H9 (cell line): Measurements from ENCODE around the gene RYR3. TPM values are rescaled to one million over a fixed set of nuclear protein-coding genes. Genes with fewer than 3 reads are reported as not detected.

Experiments used
- DNase-seq: peaks from one replicate; pipeline ENCODE4 v3.0.0-alpha.2; 2017
- H2AFZ ChIP-seq: one replicate; pipeline ENCODE4 v1.6.1; 2013; ENCODE audit warnings: mild to moderate bottlenecking, low read length, control low read depth, moderate library complexity
- H2AK5ac ChIP-seq: 2 replicates; pipeline ENCODE4 v1.6.1; 2013; ENCODE audit warnings: low read length, control low read depth, mixed read lengths; ENCODE audit not compliant: insufficient read length
- H2BK120ac ChIP-seq: one replicate; pipeline ENCODE4 v1.6.1; 2013; ENCODE audit warnings: low read depth, mild to moderate bottlenecking, low read length, control low read depth, inconsistent platforms; ENCODE audit not compliant: poor library complexity, severe bottlenecking
- H2BK12ac ChIP-seq: 2 replicates; pipeline ENCODE4 v1.6.1; 2013; ENCODE audit warnings: low read length, control low read depth, mixed read lengths, low read depth; ENCODE audit not compliant: insufficient read length
- H2BK15ac ChIP-seq: 2 replicates; pipeline ENCODE4 v1.6.1; 2013; ENCODE audit warnings: low read depth, low read length, control low read depth
- H2BK20ac ChIP-seq: one replicate; pipeline ENCODE4 v1.6.1; 2013; ENCODE audit warnings: low read depth, mild to moderate bottlenecking, low read length, control low read depth, inconsistent platforms; ENCODE audit not compliant: poor library complexity, severe bottlenecking
- H2BK5ac ChIP-seq: 2 replicates; pipeline ENCODE4 v1.6.1; 2013; ENCODE audit warnings: low read length, control low read depth, mixed read lengths; ENCODE audit not compliant: insufficient read length
- H3K14ac ChIP-seq: 2 replicates; pipeline ENCODE4 v1.6.1; 2013; ENCODE audit warnings: low read length, control low read depth; ENCODE audit not compliant: insufficient read depth
- H3K18ac ChIP-seq: 2 replicates; pipeline ENCODE4 v1.6.1; 2013; ENCODE audit warnings: low read depth, mild to moderate bottlenecking, mixed read lengths, low read length, control low read depth; ENCODE audit not compliant: insufficient read length
- H3K23ac ChIP-seq: 2 replicates; pipeline ENCODE4 v1.6.1; 2013; ENCODE audit warnings: low read length, control low read depth, mixed read lengths, low read depth; ENCODE audit not compliant: insufficient read length
- H3K23me2 ChIP-seq: 2 replicates; pipeline ENCODE4 v1.6.1; 2013; ENCODE audit warnings: low read depth, mild to moderate bottlenecking, mixed read lengths, low read length, control low read depth; ENCODE audit not compliant: insufficient read length, poor library complexity, severe bottlenecking
- H3K27ac ChIP-seq: 2 replicates; pipeline ENCODE4 v1.5.1; 2013; ENCODE audit warnings: low read length, control low read depth, mixed read lengths, low read depth; ENCODE audit not compliant: insufficient read length
- H3K27me3 ChIP-seq: 2 replicates; pipeline ENCODE4 v1.6.1; 2013; ENCODE audit warnings: low read length, control low read depth, inconsistent platforms; ENCODE audit not compliant: insufficient read depth
- H3K4ac ChIP-seq: 2 replicates; pipeline ENCODE4 v1.6.1; 2013; ENCODE audit warnings: low read depth, mild to moderate bottlenecking, control low read depth, inconsistent platforms, low read length, moderate library complexity
- H3K4me1 ChIP-seq: 2 replicates; pipeline ENCODE4 v1.6.1; 2013; ENCODE audit warnings: low read length, control low read depth, inconsistent platforms; ENCODE audit not compliant: insufficient read depth
- H3K4me2 ChIP-seq: 2 replicates; pipeline ENCODE4 v1.6.1; 2013; ENCODE audit warnings: low read length, control low read depth, mixed read lengths; ENCODE audit not compliant: insufficient read length, insufficient read depth
- H3K56ac ChIP-seq: 2 replicates; pipeline ENCODE4 v1.6.1; 2013; ENCODE audit warnings: low read depth, mild to moderate bottlenecking, mixed read lengths, low read length, control low read depth; ENCODE audit not compliant: insufficient read length
- H3K79me1 ChIP-seq: 2 replicates; pipeline ENCODE4 v1.6.1; 2013; ENCODE audit warnings: low read depth, mild to moderate bottlenecking, moderate library complexity, low read length, control low read depth, inconsistent platforms; ENCODE audit not compliant: insufficient read depth, poor library complexity, severe bottlenecking
- H3K79me2 ChIP-seq: 2 replicates; pipeline ENCODE4 v1.6.1; 2013; ENCODE audit warnings: low read length, control low read depth, inconsistent platforms; ENCODE audit not compliant: insufficient read depth
- H3K9ac ChIP-seq: 2 replicates; pipeline ENCODE4 v1.6.1; 2013; ENCODE audit warnings: low read length, control low read depth, mixed read lengths; ENCODE audit not compliant: insufficient read length; ENCODE audit errors: extremely low read depth
- H3K9me3 ChIP-seq: one replicate; pipeline ENCODE4 v1.6.1; 2013; ENCODE audit warnings: low read depth, low read length, inconsistent platforms; ENCODE audit not compliant: control insufficient read depth
- H3T11ph ChIP-seq: one replicate; pipeline ENCODE4 v1.6.1; 2013; ENCODE audit warnings: mild to moderate bottlenecking, low read length, control low read depth, inconsistent platforms
- H4K20me1 ChIP-seq: one replicate; pipeline ENCODE4 v1.6.1; 2013; ENCODE audit not compliant: control insufficient read depth, insufficient read length, insufficient read depth
- H4K5ac ChIP-seq: 2 replicates; pipeline ENCODE4 v1.6.1; 2013; ENCODE audit warnings: low read depth, mild to moderate bottlenecking, mixed read lengths, low read length, control low read depth; ENCODE audit not compliant: insufficient read length
- H4K8ac ChIP-seq: replicated peaks from 2 replicates; pipeline ENCODE4 v1.6.1; 2013; ENCODE audit warnings: low read length, control low read depth, mixed read lengths, low read depth; ENCODE audit not compliant: insufficient read length
- H4K91ac ChIP-seq: 2 replicates; pipeline ENCODE4 v1.6.1; 2013; ENCODE audit warnings: low read depth, mild to moderate bottlenecking, moderate library complexity, mixed read lengths, low read length, control low read depth; ENCODE audit not compliant: insufficient read length
- H3K27ac Mint-ChIP-seq, 3 experiments: 2 replicates in 2 of 3; 3 replicates in 1 of 3; pipeline ENCODE4 v1.8.0; 2020 to 2021; ENCODE audit warnings: mixed read lengths in 3 of 3, mild to moderate bottlenecking in 1 of 3, moderate library complexity in 1 of 3
- H3K27me3 Mint-ChIP-seq: 2 replicates; pipeline ENCODE4 v1.8.0; 2021; ENCODE audit warnings: low read depth, mild to moderate bottlenecking, moderate library complexity, mixed read lengths
- H3K36me3 Mint-ChIP-seq, 3 experiments: 2 replicates in 2 of 3; 3 replicates in 1 of 3; pipeline ENCODE4 v1.8.0; 2020 to 2021; ENCODE audit warnings: low read depth in 3 of 3, mixed read lengths in 3 of 3; ENCODE audit not compliant: insufficient read depth in 1 of 3
- H3K4me1 Mint-ChIP-seq, 2 experiments: 2 replicates each; pipeline ENCODE4 v1.8.0; 2020; ENCODE audit warnings: mixed read lengths in 2 of 2
- H3K4me3 Mint-ChIP-seq, 2 experiments: 2 replicates in 1 of 2; 3 replicates in 1 of 2; pipeline ENCODE4 v1.8.0; 2020 to 2021; ENCODE audit warnings: mild to moderate bottlenecking in 2 of 2, mixed read lengths in 2 of 2, moderate library complexity in 1 of 2
- H3K9me3 Mint-ChIP-seq, 2 experiments: 2 replicates in 1 of 2; 3 replicates in 1 of 2; pipeline ENCODE4 v1.8.0; 2020; ENCODE audit warnings: mild to moderate bottlenecking in 2 of 2, mixed read lengths in 2 of 2, moderate library complexity in 1 of 2
- CTCF ChIP-seq: fragments of 200-600 bp; sonication (generic); conservative IDR thresholded peaks from 3 replicates; pipeline ENCODE4 v1.8.0; 2021; ENCODE audit warnings: antibody characterized with exemption, mild to moderate bottlenecking
- WGBS: extraction: QIAGEN DNeasy Blood & Tissue Kit; methylation state at CpG from one replicate; pipeline ENCODE4 v1.1.7; 2013; ENCODE audit warnings: missing lambda C conversion rate, low lambda C conversion rate, mixed read lengths; ENCODE audit not compliant: insufficient read length; ENCODE audit errors: extremely low coverage; 5-methylcytosine and 5-hydroxymethylcytosine counted together
- total RNA-seq: library from RNA; stranded (reverse); gene quantifications from 2 replicates; pipeline ENCODE4 v1.2.1, GENCODE V29; 2021

The RYR3 gene
- total RNA-seq, 1 experiment from 2014 or later: 0.85 TPM

DNA sequence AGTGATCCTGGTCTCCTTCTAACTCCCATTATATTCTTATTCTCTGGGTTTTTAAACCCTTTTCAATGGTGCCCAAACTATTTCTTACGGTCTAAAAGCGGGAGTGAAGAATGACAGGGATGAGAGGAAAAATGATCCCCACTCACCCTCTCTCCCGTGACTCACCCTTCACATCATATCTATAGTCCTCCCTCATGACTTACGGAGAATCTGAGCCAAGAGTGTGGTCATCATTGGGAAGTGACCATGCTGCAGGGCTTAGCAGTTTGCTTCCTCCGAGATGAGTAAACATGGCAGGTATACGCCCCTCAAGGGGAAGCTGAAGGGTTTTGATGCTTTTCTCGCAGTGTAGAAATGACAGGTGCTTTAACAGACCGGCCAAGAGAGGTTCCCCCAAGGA lies 274.0 kb downstream of the RYR3 start:
- Histone ChIP-seq H4K91ac (no peak overlapping the region), H4K5ac (no peak overlapping the region), H3K56ac (no peak overlapping the region), H2BK5ac (no peak overlapping the region), H3K18ac (no peak overlapping the region), H3K27me3 (no peaks in the 10 kb centered on the region), H2AFZ (no peak overlapping the region), H4K20me1 (no peaks in the 10 kb centered on the region), H3K23ac (no peak overlapping the region), H3T11ph (no peak overlapping the region), H4K8ac (no peak overlapping the region), H3K23me2 (no peaks in the 10 kb centered on the region), H3K4me2 (no peak overlapping the region), H2AK5ac (no peak overlapping the region), H2BK20ac (no peak overlapping the region), H3K79me1 (no peaks in the 10 kb centered on the region), H2BK120ac (no peak overlapping the region), H2BK12ac (no peak overlapping the region), H2BK15ac (no peak overlapping the region), H3K79me2 (no peaks in the 10 kb centered on the region), H3K14ac (no peak overlapping the region), H3K9ac (no peak overlapping the region), H3K4me1 (peaks cover 5% of the 10 kb centered on the region; the same call in 1 of the 2 replicates), H3K27ac (no peak overlapping the region), H3K9me3 (no peaks in the 10 kb centered on the region), H3K4ac (no peak overlapping the region)
- peaks cover 33 to 41% of the 10 kb centered on the region in 2 experiments for H3K4me1 Mint-ChIP-seq
- no CpG with 5 or more reads among the region's 8 CpGs for WGBS
- peak overlapping the region in 1 of 3 experiments; percentile 15; a peak in 1 of 7 replicates for H3K27ac Mint-ChIP-seq
- H3K36me3 Mint-ChIP-seq: peaks cover 0 to under 1% (median 0%) of the 10 kb centered on the region in 3 experiments; a peak in 1 of 7 replicates
- H3K9me3 Mint-ChIP-seq: no peaks in the 10 kb centered on the region; a peak in 1 of 5 replicates
- TF ChIP-seq CTCF: no peak
- H3K4me3 Mint-ChIP-seq: no peak overlapping the region
- no peak for DNase-seq
- H3K27me3 Mint-ChIP-seq: peaks cover 3% of the 10 kb centered on the region; the same call in 1 of the 2 replicates
